Stimulated activated CD4-positive, alpha-beta T cell treated with anti-CD3 and anti-CD28 coated beads, Interleukin-4, amount 100 ng/mL, for 48 hours (primary cell): ENCODE data around the gene IPMK.
"Not testable (repeated sequence)": the region's sequence is repeated elsewhere in the genome, so short reads cannot be mapped to it uniquely, and the experiment has no call there.

Source experiments
- DNase-seq, 2 donors: peaks; one replicate each; pipeline ENCODE4 v3.0.0-alpha.2; 2020; ENCODE audit warnings: low read depth in 2 of 2

Gene IPMK

DNA sequence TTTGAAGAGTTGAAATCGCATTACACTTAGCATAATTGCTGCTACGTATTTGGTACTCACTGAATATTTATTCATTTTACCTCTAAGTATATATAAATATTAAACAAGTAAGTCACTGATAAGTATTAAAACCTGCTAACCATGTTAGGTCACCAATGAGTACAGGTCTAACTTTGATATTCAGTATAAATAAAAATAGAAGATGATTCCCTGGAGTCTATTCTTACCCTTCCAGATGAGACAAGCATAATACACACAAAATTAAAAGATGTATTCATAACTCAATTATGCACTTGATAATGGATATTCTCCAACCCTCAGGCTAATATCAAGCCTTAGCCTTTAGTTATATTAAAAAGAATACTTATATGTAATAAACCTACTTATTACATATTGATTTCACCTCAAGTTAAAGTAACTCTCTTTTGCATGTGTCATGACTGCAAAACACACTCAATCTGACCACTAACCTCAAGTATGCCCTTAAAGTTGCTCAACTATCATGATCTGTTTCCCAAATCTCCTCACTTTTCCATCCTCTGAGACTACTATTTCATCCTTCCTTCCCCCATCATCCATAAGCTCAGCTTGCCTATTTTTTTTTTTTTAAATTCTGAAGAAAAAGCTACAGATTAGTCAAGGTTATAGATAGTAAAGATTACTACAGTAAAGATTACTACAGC lies 46.8 kb downstream of the IPMK start:
- no peak for DNase-seq

DNA sequence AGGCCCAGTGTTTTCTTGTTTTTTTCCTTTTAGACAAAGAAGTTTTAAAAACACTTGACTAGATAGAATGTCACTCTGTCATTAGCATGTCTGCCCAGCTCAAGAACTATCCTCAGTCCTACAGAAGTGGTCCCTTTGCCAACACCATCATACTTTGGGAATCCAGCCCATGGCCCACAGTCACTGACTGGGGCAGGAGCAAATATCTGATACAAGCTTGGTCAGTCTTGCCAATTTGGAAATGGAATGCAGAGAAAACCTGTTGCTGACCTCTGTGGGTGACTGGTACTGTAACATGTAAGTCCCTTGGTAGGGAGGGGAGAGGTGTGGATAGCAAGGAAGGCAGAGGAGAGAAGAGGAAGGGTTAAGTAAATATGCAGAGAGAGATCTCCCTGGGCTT lies 47.8 kb downstream of the IPMK start:
- DNase-seq = no peak

DNA sequence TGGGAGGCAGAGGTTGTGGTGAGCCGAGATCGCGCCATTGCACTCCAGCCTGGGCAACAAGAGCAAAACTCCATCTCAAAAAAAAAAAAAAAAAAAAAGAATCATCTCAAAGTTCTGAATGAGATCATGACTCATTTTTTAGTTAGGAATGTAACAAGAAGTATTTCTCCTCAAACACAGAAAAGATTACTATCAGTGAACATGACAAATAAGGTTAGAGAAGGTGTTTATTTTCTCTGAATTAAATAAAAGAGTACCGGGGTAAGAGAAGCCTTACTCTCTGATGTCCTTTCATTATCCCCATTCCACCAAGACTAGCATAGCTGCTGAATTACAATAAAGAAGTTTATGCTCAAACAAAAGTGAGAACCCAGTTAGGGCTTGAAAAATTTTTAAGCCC lies 50.1 kb downstream of the IPMK start:
- no peak for DNase-seq

DNA sequence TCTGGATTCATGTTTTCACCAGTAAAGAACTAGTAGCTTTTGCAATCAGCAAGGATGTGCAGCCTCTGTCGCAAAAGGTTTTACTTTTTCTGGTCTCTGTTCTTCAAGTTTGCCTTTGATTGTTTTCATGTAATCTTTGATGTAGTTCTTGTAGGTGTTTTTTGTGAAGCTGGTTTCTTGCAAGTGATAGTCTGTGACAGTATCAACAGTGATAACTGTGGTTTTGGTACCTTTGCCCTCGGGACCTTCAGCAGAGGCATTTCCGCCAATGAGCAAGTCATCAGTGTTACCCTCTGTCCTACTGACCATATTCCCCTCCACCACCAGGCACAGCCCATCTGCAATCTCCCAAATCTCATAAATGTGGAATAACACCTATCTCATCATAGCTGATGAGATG lies 55.1 kb downstream of the IPMK start:
- no peak for DNase-seq

DNA sequence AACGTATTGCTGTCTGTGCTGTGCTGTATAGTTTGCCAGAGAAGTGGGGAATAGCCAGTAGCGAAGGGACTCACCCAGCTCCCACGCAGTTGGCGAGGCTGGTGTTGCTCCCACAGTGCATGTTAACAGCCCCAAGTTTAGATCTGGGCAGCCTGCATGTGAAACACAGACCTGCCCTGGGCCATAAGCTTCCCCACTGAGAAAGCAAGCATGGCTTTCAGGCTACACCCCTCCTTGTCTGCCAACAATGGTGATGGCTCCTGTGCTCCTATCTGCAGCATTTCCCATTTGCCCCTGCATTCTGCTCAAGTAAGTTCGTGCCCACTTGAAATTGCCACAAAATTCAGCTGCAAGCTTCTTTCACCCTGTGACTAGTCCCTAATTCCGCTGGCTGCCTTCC lies 57.5 kb downstream of the IPMK start:
- DNase-seq = no peak

DNA sequence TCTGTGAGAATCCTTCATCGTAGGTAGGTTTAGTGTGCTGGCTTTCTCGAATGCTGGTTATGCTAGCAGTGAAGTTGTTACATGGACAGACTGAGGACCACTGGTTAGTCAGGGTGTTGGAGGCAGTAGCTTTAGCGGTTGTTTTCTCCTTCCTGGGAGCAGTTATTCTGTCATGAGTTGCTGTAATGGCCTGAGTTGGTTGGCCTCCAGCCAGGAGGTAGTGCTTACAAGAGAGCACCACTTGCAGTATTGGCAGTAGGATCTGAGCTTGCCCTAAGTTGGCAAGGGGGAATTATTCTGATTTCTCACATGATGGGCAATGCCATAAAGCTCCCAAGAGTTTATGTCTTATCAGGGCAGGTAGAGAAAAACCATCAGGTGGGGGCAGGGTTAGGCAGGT lies 58.0 kb downstream of the IPMK start:
- DNase-seq = no peak

DNA sequence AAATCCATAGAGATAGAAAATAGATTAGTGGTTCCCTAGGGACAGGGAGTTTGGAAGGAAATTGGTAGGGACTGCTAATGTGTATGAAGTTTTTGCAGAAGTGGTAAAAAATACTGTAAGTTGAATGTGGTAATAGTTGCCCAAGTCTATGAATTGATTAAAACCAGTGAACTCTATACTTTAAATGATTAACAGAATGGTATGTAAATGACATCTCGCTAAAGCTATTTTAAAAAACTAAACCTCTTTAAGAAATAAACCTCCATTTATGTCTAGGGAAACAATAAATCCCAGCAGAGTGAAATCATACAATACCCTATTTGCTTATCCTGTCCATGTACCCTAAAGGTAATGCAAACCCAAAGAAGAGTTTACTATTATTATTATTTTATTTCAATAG lies 61.4 kb downstream of the IPMK start:
- no peak for DNase-seq

DNA sequence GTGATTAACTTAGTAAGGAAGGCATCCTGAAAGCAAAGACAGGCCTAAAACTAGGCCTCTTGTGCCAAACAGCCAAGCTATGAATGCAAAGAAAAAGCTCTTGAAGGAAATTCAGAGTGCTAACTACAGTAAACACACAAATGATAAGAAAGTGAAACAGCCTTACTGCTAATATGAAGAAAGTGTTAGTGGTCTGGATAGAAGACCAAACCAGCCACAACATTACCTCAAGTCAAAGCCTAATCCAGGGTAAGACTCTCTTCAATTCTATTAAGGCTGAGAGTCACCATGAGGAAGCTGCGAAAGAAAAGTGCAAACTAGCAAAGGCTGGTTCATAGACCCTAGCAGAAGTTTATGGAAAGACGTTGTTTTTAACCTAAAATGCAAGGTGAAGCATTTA lies 66.0 kb downstream of the IPMK start:
- no peak for DNase-seq

DNA sequence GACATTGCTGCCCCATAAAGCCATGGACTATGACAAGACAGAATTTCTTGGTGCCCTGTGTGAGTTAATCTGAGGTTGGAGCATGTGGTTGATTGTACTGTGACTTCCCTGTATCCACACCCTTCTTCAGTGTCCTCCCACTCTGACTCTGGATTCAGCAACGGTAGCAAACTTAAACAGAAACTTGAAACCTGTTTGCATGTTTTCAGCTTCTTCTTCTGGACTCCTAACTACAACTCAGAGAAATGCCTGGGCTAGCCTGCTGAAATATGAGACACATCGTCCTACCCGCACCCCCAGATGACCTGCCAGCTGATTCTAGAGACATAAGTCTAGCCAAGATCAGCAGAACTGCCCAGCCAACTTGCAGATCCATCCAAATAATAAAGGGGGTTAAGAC lies 78.4 kb downstream of the IPMK start:
- DNase-seq = no peak

DNA sequence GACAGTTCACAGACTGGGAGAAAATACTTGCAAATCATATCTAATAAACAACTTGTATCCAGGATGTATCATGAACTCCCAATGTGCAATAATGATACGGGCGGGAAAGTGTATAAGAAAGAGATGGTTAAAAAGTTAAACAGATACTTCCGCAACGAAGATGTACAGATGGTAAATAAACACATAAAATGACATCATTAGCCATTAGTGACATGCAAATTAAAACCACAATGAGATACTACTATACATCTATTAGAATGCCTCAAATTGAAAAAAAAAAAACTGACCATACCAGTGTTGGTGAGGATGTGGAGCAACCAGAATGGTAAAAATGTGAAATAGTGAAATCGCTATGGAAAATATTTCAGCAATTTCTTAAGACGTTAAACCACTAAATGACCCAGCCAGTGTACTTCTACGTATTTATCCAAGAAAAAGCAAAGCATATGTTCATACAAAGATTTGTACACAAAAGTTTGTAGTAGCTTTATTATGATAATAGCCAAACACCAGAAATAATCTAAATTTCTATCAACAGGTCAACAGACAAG lies 83.5 kb downstream of the IPMK start:
- DNase-seq = no peak

DNA sequence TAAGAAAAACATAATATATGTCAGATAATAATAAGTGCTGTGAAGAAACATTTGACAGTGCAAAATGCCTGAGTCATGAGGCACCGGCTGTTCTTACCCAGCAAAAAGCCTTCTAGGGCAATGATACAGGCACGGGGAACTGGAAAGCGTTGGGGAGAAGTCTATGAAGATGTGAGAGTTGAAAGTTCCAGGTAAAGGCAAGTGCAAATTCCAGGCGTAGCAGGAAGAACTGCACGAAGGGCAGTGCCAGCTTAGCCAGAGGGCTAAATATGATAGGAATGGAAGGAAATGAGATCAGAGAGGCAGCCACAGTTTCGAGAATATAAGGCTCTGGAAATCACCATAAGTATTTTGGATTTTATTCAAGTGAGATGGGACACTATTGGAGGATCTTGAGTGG lies 87.0 kb downstream of the IPMK start:
- no peak for DNase-seq

DNA sequence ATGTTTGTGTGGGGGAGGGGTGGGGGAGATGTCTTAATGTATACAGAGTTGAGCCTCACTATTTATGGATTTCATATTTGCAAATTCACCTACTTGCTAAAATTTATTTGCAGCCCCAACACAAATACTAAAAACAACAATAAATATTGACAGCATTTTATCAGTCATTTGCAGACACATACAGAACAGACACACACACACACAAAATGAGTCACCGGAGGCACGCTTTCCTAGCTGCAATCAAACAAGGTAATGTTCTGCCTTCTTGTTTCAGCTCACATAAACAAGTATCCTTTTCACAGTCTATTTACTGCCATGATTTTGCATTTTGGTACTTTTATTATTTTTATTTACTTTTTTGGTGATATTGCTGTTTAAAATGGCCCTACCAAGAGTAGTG lies 88.5 kb downstream of the IPMK start:
- DNase-seq = no peak

DNA sequence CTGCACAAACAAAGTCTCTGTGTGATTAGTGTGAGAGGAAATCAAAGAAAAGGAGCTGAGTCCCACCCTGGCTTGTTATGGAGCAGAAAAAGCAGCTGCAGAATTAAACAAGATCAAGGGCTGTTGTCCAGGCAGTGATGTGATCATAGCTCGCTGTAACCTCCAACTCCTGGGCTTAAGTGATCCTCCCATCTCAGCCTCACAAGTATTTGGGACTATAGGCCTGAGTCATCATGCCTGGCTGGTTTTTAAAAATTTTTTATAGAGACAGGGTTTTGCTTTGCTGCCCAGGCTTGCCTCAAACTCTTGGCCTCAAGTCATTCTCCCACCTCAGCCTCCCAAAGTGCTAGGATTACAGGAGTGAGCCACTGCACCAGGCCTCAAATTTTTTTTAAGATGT lies 88.9 kb downstream of the IPMK start:
- no peak for DNase-seq

DNA sequence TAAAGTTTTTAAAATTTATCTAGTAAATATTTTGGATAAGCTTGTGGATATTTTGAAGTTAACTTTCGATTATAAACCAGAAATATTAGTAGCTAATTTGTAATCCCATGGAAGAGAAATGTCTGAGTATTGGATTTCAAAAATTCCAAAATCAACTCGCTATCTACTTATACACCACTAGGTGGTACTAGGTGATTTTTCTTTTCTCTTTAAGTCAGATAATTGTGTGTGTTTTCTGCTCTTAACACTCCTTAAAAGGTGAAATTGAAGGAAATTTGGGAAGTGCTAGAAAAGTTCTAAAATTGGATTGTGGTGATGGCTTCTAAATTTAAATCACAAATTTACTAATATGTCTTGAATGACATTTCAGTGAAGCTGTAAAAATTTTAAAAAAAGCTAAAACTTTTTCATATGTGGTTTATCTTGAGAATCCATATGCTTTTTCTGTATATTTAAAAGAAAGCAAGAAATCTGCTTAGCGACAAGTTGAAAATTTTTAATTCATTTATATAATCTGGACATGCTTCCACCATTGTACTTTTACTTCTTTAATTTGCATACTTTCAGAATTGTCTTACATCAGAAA lies 90.2 kb downstream of the IPMK start:
- no peak for DNase-seq

DNA sequence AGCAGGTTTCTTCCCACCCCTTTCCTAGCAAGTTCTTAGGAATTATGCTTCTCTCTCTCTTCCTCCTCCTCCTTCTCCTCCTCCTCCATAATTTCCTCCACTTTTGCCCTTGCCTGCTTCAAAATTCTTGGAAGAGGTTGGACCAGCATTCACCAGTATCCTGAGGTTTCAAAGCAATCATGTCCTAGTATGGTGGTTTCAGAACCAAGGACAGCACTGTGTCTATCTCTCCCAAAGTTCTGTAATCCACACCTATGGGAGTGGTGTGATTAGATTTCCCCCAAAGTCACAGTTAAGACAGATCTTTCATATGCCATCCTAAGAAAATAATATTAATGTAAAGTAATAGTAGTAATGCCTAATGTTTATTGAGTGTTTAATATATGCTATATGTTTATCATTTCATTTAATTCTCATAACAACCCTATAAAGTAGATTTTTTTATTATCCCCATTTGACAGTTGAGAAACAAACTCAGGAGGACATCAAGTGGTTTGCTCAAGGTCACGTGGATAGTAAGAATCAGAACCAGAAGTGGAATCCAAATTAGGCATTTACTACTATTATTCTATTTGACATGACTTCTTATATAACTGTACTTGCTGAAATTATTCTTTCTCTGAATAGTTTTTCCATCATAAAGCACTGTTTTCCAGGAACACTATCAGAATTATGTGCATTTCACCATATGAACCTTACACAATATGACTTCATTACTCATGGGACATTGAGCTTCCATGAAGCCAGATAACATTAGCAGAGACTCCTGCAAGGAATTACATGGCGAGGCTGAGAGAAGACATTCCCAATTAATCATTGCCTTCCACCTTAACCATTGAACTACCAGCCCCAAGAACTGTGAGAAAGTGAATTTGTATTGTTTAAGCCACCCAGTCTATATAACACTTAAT lies 91.4 kb downstream of the IPMK start:
- DNase-seq = no peak

DNA sequence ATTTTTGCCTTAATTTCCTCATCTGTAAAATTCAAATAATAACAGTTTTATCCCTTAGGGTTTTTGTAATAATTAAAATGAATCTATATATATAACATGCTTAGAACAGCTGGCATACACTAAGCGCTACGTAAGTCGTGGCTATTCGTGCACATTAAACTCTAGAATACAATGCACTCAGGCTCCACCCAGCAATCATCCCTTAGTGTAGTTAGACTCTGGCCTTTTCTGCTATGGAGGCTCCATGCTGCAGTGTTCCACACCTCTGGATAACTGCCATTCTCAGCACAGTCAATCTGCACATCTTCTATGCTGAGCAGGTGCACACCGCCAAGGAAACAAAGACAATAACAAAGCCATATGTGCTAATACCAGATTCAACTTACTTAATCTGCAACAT lies 92.9 kb downstream of the IPMK start:
- DNase-seq = no peak

DNA sequence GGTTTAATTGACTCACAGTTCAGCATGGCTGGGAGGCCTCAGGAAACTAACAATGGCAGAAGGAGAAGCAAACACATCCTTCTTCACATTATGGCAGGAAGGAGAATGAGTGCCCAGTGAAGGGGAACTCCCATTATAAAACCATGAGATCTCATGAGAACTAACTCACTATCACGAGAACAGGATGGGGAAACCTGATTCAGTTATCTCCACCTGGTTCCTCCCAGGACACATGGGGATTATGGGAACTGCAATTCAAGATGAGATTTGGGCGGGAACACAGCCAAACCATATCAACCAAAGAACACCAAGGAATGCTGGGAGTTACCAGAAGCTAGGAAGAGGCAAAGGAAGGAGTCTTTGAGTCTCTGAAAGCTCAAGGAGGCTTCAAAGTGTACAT lies 94.3 kb downstream of the IPMK start:
- no peak for DNase-seq

DNA sequence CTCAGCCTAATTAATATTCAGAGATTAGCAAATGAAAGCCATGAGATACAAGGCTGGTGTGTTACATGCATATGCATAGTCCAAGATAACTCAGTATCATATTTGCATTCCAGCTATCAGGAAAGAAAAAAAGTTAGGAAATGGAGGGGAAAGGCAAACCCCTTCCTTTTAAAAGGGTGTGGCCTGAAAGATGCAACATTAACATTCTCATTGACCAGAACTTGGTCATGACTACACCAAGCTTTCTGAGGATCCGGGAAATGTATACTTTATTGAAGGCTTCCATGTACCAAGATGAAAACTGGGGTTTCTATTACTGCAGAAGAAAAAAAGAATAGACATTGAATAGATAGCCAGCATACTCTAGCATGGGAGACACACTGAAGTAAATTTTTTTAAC lies 96.5 kb downstream of the IPMK start:
- DNase-seq = no peak

DNA sequence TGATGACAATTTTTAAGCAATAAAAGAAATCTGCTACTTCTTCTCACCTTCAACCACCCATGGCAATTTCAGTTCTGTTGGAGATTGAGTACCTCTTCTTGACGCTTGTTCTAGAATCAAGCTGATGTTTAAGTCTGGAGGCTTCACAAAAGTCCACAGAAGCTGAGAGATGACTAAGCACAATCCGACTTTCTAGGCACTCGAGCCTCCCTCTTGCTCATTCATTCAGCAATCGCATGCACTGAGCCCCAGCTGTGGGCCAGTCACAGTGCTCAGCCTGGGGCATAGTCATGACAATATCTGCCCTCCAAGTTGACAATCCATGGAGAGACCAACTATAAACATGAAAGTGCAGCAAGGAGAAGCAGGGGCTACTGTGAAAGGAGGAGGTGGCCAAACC lies 103.2 kb downstream of the IPMK start:
- DNase-seq = no peak

DNA sequence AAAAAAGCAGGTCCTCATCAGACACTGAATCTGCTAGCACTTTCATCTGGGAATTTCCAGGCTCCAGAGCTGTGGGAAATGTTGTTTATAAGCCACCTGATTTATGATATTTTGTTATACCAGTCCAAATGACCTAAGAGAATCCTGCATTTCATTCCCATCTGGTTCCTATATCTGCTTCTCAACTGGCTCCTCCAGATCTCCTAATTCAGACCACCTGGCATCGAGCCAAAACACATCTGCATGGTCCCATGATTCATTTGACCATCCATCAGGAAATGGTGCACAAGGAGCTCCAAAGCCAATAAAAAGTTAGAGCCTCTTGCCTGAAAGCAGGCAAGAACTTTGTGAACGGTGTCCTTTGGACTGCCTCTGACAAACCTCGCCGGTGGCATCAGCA lies 108.9 kb downstream of the IPMK start:
- DNase-seq = no peak

DNA sequence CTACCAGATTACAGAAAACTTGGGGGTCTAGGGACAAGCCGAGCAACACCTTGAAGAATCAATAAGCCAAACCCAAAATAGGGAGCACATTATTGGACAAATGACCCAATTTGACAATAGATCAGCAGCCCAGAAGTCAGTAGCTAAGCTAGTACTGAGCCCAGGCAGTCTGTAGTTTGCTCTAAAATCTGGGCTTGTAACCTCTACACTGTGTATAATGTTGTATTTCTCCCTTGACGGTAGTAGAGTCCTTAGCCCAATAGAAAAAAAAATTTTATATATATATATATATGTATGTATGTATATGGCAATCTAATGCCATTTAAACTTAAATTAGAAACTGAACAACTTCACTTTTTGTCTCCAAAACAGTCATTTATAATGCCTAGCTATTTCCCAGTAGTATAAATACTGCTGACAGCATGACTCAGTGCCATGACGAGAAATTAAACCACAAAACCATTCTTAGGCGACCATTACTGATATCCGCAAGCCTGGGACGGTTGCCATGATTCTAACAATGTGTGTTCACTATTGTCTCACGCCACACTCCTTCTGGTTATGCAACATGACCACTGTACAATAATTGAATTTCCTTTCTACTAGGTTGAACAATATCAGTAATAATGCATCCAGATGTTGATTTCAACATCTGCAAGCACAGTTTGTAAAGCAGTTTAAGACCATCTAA lies 110.5 kb downstream of the IPMK start:
- DNase-seq = no peak

DNA sequence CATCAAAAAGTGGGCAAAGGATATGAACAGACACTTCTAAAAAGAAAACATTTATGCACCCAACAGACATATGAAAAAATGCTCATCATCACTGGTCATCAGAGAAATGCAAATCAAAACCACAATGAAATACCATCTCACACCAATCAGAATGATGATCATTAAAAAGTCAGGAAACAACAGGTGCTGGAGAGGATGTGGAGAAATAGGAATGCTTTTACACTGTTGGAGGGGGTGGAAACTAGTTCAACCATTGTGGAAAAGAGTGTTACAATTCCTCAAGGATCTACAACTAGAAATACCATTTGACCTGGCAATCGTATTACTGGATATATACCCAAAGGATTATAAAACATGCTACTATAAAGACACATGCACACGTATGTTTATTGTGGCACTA lies 111.8 kb downstream of the IPMK start:
- DNase-seq = not testable (repeated sequence)
